Retina (tissue), 1 donor: ENCODE measurements around the gene GPATCH3.
"Not testable (repeated sequence)": the region's sequence is repeated elsewhere in the genome, so short reads cannot be mapped to it uniquely, and the experiment has no call there.

ENCODE experiments used
- DNase-seq: peaks from one replicate; pipeline ENCODE4 v3.0.0-alpha.2; 2016

GPATCH3 gene

GRCh38 chr1:26913389-26913753 lies 13.1 kb upstream of the GPATCH3 start:
- DNase-seq: no peak

- no peak for DNase-seq
These were observed 11.9 kb upstream of the GPATCH3 start for GRCh38 chr1:26912147-26912490.

- DNase-seq: no peak
These were observed 11.3 kb upstream of the GPATCH3 start for GRCh38 chr1:26911399-26912146.

- DNase-seq: no peak
These were observed 10.3 kb upstream of the GPATCH3 start for GRCh38 chr1:26910343-26911160.

GRCh38 chr1:26909951-26910342 lies 9.7 kb upstream of the GPATCH3 start:
- DNase-seq: no peak

- DNase-seq: no peak
These were observed 7.0 kb upstream of the GPATCH3 start for GRCh38 chr1:26907071-26907917.

- no peak for DNase-seq
These were observed 696 bp upstream of the GPATCH3 start for GRCh38 chr1:26900815-26901511.

- DNase-seq: no peak
These were observed 2.9 kb downstream of the GPATCH3 start for GRCh38 chr1:26897351-26897750.

GRCh38 chr1:26894263-26894662 lies 6.0 kb downstream of the GPATCH3 start:
- DNase-seq: no peak

- DNase-seq: no peak
These were observed 9.8 kb downstream of the GPATCH3 start for GRCh38 chr1:26890467-26890796.

GRCh38 chr1:26889551-26890466 lies 10.5 kb downstream of the GPATCH3 start, which contains the start of gene GPN2:
Gene GPN2 (minus strand): TSS chr1:26890283. CDS start chr1:26890096, 187 bp downstream.
- peak; percentile 93 for DNase-seq

- DNase-seq: no peak
These were observed 12.0 kb downstream of the GPATCH3 start for GRCh38 chr1:26888231-26888630.

GRCh38 chr1:26887125-26887524 lies 13.1 kb downstream of the GPATCH3 start:
- no peak for DNase-seq

- DNase-seq: no peak
These were observed 17.4 kb downstream of the GPATCH3 start for GRCh38 chr1:26882696-26883463.

- DNase-seq: not testable (repeated sequence)
These were observed 18.7 kb downstream of the GPATCH3 start for GRCh38 chr1:26881611-26882010.

GRCh38 chr1:26879793-26880192 lies 20.5 kb downstream of the GPATCH3 start:
- no peak for DNase-seq

- DNase-seq: no peak
These were observed 22.9 kb downstream of the GPATCH3 start for GRCh38 chr1:26877326-26877725.

GRCh38 chr1:26874896-26875295 lies 25.4 kb downstream of the GPATCH3 start:
- no peak for DNase-seq

GRCh38 chr1:26873097-26873496 lies 27.2 kb downstream of the GPATCH3 start:
- not testable (repeated sequence) for DNase-seq

- peak; percentile 98 for DNase-seq
These were observed 35.4 kb downstream of the GPATCH3 start for GRCh38 chr1:26864610-26865480.
